ENCODE data around the gene SLC2A6. TPM values are rescaled to one million over a fixed set of nuclear protein-coding genes. Genes with fewer than 3 reads are reported as not detected.

SLC2A6 gene, protein sequence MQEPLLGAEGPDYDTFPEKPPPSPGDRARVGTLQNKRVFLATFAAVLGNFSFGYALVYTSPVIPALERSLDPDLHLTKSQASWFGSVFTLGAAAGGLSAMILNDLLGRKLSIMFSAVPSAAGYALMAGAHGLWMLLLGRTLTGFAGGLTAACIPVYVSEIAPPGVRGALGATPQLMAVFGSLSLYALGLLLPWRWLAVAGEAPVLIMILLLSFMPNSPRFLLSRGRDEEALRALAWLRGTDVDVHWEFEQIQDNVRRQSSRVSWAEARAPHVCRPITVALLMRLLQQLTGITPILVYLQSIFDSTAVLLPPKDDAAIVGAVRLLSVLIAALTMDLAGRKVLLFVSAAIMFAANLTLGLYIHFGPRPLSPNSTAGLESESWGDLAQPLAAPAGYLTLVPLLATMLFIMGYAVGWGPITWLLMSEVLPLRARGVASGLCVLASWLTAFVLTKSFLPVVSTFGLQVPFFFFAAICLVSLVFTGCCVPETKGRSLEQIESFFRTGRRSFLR
- total RNA-seq, result 1 to 10 TPM; 2.2 to 2.6 TPM

DNA sequence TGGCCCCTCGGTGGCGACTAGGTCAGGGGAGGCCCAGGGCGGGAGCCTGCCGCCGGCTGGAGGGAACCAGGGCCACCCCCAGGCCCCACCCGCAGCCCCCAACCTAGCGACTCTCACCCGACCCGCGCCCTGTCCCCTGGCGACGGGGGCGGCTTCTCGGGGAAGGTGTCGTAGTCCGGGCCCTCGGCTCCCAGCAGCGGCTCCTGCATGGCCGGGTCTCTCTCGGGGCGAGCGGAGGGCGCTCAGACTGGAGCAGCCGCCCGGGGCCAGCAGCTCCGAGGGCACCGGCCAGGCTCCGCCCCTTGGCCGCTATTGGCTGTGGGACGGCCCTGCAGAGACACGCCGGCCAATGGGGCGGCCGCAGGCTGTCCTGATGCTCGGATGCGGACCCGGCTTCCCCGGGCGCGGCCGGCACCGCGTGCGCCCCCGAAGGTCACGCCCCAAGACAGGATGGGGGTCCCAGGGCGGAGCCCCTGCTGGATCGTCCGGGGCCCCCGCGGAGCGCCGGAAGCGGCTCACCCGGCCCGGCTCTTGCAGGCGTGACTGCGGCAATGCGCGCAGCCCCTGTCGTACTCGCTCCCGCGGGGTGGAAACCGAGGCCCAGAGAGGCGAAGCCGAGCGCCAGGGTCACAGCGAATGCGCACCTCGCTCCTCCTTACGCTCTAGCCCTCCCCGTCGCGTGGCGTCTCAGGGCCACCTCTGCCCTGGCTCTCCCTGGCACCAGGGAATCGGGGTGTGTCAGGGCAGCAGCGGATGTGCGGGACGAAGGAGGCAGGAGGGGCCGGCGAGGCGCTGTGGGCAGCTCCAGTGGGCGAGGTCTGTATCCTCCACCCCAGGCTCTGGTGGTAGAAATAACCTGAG, at the start of gene SLC2A6:
Gene SLC2A6, minus strand, starts transcription at position 249 of the 861 bp plus-strand sequence. Its CDS starts 40 bp downstream, at position 209.
- Mint-ChIP-seq H3K4me3 (peak within 1 kb of the TSS; percentile 61), H3K4me1 (ENCODE audit: low read depth) (peaks cover 5% of the 10 kb centered on the region), H3K27ac (no peak within 1 kb of the TSS), H3K27me3 (no peaks in the 10 kb centered on the region), H3K9me3 (no peaks in the 10 kb centered on the region), H3K36me3 (no peaks in the 10 kb centered on the region)
- POLR2A ChIA-PET, result interaction anchor here (0.9 to 1.1 kb wide), 2 partner anchors 102 to 105 kb away, joined by 3 read pairs; partner anchors contain the start of gene STKLD1
- CTCF ChIA-PET, result interaction anchor here (0.8 to 1.4 kb wide), 6 partner anchors 12 to 298 kb away, joined by 3 to 4 read pairs (median 3); partner anchors contain the start of gene CACFD1
- DNase-seq, result peak; percentile 86
- intact Hi-C loops (cut with micrococcal nuclease), result loop anchor here (1.0 to 5.0 kb wide), 2 partner anchors 20 to 62 kb away; partner anchors contain the start of genes CACFD1 and REXO4

DNA sequence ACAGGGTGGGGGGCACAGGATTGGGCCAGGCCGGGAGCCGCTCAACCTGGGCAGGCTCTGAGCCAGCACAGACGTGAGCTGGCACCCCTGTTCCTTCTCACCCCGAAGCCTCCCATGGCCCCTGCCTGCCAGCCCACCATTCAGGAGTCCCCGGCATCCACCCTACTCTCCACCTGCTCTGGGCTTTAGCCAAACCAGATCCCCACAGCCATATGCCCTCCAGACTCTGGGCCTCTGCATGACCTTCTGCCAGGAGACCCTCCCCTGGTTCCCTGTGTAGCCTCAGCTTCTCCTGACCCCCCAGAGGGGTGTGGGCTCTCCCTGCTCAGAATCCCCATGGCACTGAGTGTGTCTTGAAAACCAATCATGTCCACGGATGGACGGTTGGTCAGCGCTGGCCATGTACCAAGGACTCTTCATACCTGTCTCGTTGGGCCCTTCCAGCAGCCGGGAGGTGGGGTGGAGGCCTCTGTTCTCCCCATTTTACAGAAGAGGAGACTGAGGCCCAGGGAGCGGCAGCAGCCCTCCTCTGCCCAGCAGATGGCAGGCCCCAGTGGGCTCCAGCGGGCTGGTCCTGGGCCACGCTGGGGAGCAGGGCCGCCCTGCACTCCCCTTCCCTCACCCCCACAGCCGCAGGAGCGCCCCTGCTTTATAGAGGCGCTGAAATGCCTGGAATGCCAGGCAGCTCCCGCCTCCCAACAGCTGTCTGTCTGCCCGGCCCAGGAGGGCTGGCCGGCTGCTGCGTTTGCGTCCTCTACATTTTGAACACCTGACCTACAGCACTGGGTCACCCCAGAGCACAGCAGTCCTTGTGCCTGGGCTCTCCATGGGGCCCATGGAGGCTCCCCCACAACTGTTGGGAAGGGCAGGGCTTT, 49.3 kb upstream of the SLC2A6 start:
- Mint-ChIP-seq H3K27me3 (peaks cover 9% of the 10 kb centered on the region), H3K36me3 (no peaks in the 10 kb centered on the region), H3K9me3 (no peaks in the 10 kb centered on the region), H3K4me3 (no peak overlapping the region), H3K27ac (no peak overlapping the region), H3K4me1 (ENCODE audit: low read depth) (peaks cover 2% of the 10 kb centered on the region)
- ChIA-PET CTCF (no interaction called here), POLR2A (no interaction called here)
- DNase-seq, result no peak
- intact Hi-C loops (cut with micrococcal nuclease), result no loop called here

DNA sequence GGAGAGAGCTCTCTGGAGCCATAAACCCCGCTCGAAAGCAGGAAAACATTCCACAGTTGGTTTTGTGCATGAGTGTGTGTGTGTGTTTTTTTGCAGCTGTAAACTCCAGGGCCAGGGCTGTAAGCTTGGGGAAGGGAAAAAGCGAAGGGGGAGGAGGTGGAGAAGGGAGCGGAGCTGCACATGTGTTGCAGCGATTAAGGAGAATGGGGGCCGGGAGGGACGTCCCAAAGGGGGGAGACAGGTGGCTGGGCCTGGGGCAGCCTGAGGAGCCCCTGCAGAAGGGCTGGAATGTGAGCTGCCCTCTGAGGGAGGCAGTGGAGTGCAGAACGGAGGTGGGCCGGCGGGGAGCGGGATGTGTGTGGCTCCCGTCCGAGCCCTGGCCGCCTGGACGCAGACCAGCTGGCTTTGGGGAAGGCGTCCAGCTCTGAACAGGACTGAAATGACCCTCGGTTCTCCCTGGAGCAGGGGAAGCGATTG, 48.6 kb upstream of the SLC2A6 start:
- Mint-ChIP-seq H3K27me3 (peaks cover 3% of the 10 kb centered on the region), H3K36me3 (no peaks in the 10 kb centered on the region), H3K4me3 (no peak overlapping the region), H3K4me1 (ENCODE audit: low read depth) (no peaks in the 10 kb centered on the region), H3K27ac (no peak overlapping the region), H3K9me3 (no peaks in the 10 kb centered on the region)
- ChIA-PET CTCF (no interaction called here), POLR2A (no interaction called here)
- intact Hi-C loops (cut with micrococcal nuclease), result no loop called here
- DNase-seq, result no peak

DNA sequence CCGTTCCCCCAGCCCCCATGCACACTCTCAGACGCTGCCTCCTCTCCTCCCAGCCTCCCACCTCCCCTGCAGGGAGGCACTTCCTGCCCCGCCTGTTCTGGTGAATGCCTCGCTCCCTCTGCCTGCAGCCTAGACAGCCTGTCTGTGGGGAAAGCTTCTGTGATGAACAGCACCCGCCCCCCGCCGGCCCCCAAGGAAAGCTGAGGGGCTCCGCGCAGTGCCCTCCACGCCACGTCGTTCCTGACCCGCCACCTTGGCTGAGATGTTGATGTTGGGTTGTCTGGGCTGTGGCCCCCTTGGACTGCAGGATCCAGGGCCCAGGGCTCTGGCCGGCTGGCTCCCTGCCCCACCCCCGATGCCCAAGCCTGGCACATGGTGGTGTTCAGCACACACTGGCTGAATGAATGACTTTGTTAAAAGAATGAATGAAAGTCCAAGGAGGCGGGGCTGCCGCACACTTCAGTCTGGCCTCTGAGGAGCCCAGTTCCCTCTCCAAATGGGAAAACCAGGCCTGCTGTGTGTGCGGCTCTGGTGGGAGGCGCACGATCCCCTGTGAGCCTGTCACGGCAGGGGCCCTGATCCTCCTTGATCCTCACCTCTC, 47.9 kb upstream of the SLC2A6 start:
- H3K27me3 Mint-ChIP-seq, result peaks cover 3% of the 10 kb centered on the region
- no peaks in the 10 kb centered on the region for H3K4me1 Mint-ChIP-seq (ENCODE audit: low read depth)
- no peak overlapping the region for H3K4me3 Mint-ChIP-seq
- no peaks in the 10 kb centered on the region for H3K36me3 Mint-ChIP-seq
- POLR2A ChIA-PET, result no interaction called here
- no peak for DNase-seq
- no peak overlapping the region for H3K27ac Mint-ChIP-seq
- intact Hi-C loops (cut with micrococcal nuclease), result no loop called here
- H3K9me3 Mint-ChIP-seq, result no peaks in the 10 kb centered on the region
- CTCF ChIA-PET, result no interaction called here

DNA sequence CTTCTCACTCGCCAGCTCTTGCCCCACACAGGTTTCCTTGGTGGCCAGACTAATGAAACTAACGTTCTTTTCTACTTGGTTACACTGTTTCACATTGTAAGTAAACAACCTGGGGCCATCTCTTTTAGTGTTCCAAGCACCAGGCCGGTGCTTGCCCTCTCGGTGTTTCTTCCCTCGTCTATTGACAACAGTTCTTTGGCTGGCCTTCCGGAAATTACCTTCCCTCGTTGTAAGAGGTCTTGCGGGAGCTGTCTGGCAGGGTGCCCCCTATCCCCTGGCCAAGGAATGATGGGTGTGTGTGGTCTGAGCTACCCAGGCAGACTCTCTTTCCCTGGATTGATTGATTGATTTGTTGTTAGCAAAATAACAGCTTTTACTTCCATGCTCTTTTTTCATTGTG, 46.8 kb upstream of the SLC2A6 start:
- ChIA-PET CTCF (interaction anchor here (0.6 kb wide), 1 partner anchor 8 kb away, joined by 3 read pairs; no protein-coding TSS in a partner anchor), POLR2A (interaction anchor here (0.5 kb wide), 1 partner anchor 1622 kb away, joined by 3 read pairs; no protein-coding TSS in a partner anchor)
- Mint-ChIP-seq H3K36me3 (no peaks in the 10 kb centered on the region), H3K27me3 (peaks cover 3% of the 10 kb centered on the region), H3K4me3 (no peak overlapping the region), H3K27ac (no peak overlapping the region), H3K4me1 (ENCODE audit: low read depth) (no peaks in the 10 kb centered on the region), H3K9me3 (no peaks in the 10 kb centered on the region)
- intact Hi-C loops (cut with micrococcal nuclease), result no loop called here
- no peak for DNase-seq

DNA sequence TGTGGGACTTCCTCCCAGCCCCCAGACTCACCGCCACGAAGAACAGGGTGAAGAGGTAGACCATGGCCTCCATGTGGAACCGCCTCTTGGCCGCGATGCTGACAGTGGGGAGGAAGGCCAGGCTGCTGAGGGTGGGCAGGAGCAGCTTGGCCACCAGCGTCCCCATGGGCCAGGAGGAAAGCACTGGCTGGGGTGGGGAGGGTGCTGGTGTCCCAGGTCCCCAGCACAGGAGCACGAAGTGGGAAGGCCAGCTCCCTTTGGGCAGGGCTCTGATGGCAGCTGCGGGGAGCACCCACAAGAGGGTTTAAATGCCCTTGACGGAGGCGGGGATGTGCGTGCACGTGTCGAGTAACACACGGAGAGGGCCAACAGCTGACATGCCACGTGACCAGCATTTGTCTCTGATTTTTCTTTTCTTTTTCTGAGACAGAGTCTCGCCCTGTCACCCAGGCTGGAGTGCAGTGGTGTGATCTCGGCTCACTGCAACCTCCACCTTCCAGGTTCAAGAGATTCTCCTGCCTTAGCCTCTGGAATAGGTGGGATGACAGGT, 45.9 kb upstream of the SLC2A6 start, which contains the start of gene MYMK:
Gene MYMK, minus strand, starts transcription at position 281 of the 550 bp plus-strand sequence. Its CDS starts 115 bp downstream, at position 166.
- H3K4me3 Mint-ChIP-seq, result no peak within 1 kb of the TSS
- no peak for DNase-seq
- no peaks in the 10 kb centered on the region for H3K4me1 Mint-ChIP-seq (ENCODE audit: low read depth)
- no peaks in the 10 kb centered on the region for H3K36me3 Mint-ChIP-seq
- ChIA-PET CTCF (interaction anchor here (0.6 kb wide), 1 partner anchor 9 kb away, joined by 3 read pairs; no protein-coding TSS in a partner anchor), POLR2A (no interaction called here)
- intact Hi-C loops (cut with micrococcal nuclease), result no loop called here
- H3K9me3 Mint-ChIP-seq, result no peaks in the 10 kb centered on the region
- H3K27me3 Mint-ChIP-seq, result peaks cover 3% of the 10 kb centered on the region
- H3K27ac Mint-ChIP-seq, result no peak within 1 kb of the TSS

DNA sequence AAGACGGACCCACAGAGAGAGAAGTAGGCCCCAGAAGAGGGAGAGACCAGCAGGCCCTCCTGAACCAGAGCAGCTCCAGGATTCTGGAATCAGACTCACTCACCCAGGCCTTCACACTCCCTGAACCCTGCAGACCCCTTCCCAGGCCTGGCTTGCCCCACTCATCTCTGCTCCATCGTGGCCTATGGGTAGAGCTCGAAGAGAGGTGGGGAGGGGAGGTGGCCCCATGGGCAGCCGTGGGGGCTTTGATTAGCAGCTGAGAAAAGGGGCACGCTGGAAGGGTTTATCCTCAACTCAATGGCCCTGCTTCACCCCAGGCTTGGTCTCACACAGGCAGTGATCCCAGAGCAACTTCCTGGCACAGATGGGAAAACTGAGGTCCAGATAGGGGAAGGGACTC, 45.2 kb upstream of the SLC2A6 start:
- Mint-ChIP-seq H3K27me3 (peaks cover 3% of the 10 kb centered on the region), H3K36me3 (no peaks in the 10 kb centered on the region), H3K27ac (no peak overlapping the region), H3K4me1 (ENCODE audit: low read depth) (no peaks in the 10 kb centered on the region), H3K9me3 (no peaks in the 10 kb centered on the region), H3K4me3 (no peak overlapping the region)
- no peak for DNase-seq
- POLR2A ChIA-PET, result no interaction called here
- CTCF ChIA-PET, result no interaction called here
- intact Hi-C loops (cut with micrococcal nuclease), result no loop called here

DNA sequence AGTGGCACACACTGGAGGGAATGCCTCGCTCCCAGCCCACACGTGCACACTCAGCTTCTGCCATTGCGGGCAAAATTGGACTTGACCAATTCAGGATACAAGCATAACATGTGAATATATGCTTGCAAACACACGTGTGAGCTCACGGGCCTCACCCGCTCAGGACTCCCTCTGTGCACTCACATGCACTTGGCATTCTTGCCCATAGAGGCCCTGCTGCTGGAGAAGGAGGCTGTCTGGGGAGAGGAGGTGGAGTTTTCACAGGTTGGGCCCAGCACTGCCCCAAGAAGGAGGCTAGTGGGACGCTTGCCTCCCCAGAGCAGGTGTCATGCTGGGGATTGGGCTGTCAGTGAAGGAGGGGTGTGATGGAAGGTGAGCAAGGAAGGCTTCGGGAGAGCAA, 44.2 kb upstream of the SLC2A6 start:
- no peak overlapping the region for H3K27ac Mint-ChIP-seq
- no peaks in the 10 kb centered on the region for H3K4me1 Mint-ChIP-seq (ENCODE audit: low read depth)
- H3K9me3 Mint-ChIP-seq, result no peaks in the 10 kb centered on the region
- intact Hi-C loops (cut with micrococcal nuclease), result no loop called here
- DNase-seq, result no peak
- H3K36me3 Mint-ChIP-seq, result no peaks in the 10 kb centered on the region
- ChIA-PET CTCF (no interaction called here), POLR2A (no interaction called here)
- no peak overlapping the region for H3K4me3 Mint-ChIP-seq
- peaks cover 1% of the 10 kb centered on the region for H3K27me3 Mint-ChIP-seq

DNA sequence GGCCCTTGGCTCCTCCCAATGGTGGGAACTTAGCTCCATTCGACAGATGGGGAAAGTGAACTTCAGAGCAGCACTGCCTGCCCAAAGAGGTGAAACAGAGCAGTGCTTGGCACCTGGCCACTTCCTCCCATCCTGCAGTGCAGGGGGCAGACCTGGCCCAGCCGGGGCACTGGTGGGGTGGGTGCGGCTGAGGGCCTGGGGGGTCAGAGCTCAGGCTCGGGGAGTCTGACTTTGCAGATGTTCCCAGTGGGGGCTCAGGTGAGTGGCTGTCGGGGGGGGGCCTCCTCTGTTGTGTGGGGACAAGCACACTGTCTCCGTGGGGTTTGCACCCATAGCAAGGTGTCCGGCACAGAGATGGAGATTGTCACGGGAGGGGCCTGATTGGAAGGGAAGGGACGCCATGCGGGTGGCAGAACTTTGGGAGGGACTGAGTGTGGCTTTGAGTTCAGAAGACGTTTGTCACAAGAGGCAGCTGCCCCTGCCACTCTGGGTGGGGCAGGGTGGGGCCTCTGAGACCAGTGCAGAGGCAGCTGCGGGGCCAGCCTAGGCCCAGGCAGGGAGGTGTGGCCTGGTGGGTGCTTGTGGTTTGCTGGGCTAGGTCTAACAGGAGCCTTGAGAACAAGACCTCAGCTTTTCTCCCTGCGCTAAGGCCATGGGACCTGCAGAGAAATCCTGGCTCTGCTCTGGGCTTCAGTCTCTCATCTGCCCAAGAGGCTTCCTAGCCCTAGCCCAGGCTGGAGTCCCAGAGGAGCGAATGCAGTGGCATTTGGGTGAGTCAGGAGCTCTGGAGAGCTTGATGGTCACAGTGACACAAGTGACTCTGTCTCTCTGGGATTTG, 43.4 kb upstream of the SLC2A6 start:
- Mint-ChIP-seq H3K27ac (no peak overlapping the region), H3K27me3 (no peaks in the 10 kb centered on the region), H3K9me3 (no peaks in the 10 kb centered on the region), H3K36me3 (no peaks in the 10 kb centered on the region), H3K4me3 (no peak overlapping the region), H3K4me1 (ENCODE audit: low read depth) (no peaks in the 10 kb centered on the region)
- intact Hi-C loops (cut with micrococcal nuclease), result no loop called here
- POLR2A ChIA-PET, result no interaction called here
- no peak for DNase-seq
- CTCF ChIA-PET, result no interaction called here

DNA sequence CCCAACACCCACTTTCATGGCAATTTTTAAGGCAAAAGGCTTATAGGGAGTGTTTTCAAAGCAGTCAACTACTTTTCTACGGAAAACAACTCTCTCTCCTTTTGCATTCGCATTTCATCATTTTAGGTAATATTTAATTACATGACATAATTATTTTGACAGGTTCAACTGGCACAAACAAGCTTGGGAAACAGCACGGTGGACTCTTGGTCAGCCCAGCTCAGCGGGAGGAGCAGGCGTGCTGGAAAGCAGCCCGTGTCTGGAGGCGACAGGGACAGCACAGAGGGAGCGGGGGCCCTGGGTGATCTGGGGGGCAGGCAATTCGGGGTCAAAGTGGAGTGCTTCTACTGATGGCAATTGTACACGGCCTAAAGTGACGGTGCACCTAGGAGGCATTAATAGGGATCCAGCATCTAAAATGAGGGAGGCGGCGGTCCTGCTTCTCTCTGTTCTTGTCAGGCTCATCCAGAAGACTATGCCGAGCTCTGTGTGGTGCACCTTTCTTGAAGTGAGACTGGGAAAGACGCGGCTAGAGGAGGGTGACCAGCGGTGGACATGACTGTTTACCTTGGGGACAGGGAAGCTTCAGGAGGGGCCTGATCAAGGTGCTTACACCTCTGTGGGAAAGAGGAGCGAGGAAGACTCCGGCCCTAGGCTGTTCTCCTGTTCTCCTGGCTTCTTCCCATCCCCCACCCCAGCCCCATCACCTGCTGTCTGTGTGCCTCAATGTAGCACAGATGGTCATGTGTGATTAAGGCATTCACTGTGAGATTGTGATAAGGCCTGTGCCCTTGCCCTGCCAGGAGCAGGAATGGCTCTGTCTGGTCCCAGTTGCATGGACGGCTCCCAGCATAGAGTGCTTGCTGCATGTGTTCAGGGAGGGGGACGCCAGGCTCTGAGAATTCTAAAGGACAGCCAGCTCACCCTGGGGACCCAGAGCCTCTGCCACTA, 42.5 kb upstream of the SLC2A6 start:
- intact Hi-C loops (cut with micrococcal nuclease), result no loop called here

More for the DNA sequence above, 42.5 kb upstream of the SLC2A6 start:
- ChIA-PET CTCF (no interaction called here), POLR2A (no interaction called here)
- Mint-ChIP-seq H3K27ac (no peak overlapping the region), H3K36me3 (no peaks in the 10 kb centered on the region), H3K9me3 (no peaks in the 10 kb centered on the region), H3K4me1 (ENCODE audit: low read depth) (no peaks in the 10 kb centered on the region), H3K27me3 (no peaks in the 10 kb centered on the region), H3K4me3 (no peak overlapping the region)
- DNase-seq, result no peak

All from activated CD4-positive, alpha-beta memory T cell treated with anti-CD3 and anti-CD28 coated beads for 36 hours (primary cell).